ENCODE data around the gene INSYN2B.

INSYN2B gene

GRCh38 chr5:169980418-169981053 is at the start of gene INSYN2B:
TSS of gene INSYN2B (minus strand) at chr5:169980495. CDS start at chr5:169883898, 96,597 bp downstream.
- in situ Hi-C loops (cut with MboI; ENCODE audit: low sequenced_read_pairs) = no loop called here

DNA sequence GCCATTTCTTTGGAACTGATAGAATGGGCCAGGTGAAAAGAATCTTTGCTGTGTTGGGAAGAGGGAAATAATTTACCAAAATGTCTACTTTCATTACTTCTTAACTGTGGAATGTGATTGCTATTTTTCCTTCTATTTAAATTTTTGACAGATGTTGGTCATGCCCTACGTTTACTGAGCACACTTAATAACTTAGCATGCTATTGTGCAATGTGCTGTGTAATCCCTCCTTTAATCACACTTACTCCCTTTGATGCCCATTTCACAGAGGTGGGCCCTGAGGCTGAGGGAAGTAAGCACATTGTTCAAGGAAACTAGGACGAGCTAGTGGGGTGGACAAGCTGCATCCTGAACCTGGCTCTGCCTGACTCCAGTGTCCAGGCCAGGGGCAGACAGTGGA is 47.8 kb upstream of the INSYN2B start:
- in situ Hi-C loops (cut with MboI; ENCODE audit: low sequenced_read_pairs) = no loop called here

DNA sequence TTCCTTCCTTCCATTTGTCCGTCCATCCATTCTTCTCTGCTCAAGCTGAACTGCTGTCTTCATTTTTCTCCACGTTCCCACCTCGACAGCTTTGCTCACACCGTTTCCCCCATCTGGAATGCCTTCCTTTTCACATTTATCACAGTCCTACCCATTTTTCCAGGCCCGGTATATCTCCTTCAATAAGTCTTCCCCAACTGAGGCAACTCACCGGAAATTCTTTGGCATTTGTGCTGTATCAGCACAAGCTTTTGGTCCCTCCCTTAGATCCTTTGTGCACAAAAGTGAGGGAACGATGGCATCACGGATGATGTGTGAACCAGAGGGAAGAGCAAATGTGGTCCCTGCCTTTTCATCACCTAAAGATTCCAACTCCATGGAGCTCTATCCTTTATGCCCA is 45.6 kb upstream of the INSYN2B start:
- in situ Hi-C loops (cut with MboI; ENCODE audit: low sequenced_read_pairs) = no loop called here

DNA sequence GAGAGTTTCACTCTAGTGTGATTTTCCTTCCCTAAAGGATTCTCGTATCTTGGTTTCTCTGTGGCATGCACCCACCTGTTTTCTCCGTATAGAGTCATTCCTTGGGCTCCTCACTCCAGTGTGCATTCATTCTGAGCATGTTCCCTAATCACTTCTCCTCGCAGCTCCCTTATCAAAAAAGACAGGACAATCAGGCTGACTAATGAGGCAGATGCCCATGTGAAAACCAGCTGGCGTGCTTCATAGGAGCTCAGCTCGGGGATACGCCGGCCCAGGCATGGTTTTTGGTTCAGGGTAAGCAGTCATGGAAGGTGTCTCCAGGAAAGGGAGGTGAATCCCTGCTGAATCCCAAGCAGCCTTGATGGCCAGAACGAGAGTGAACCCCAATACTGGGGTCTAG is 41.2 kb upstream of the INSYN2B start:
- in situ Hi-C loops (cut with MboI; ENCODE audit: low sequenced_read_pairs) = no loop called here

- in situ Hi-C loops (cut with MboI; ENCODE audit: low sequenced_read_pairs) = no loop called here
These were observed 40.1 kb upstream of the INSYN2B start for GRCh38 chr5:170020423-170020822.

DNA sequence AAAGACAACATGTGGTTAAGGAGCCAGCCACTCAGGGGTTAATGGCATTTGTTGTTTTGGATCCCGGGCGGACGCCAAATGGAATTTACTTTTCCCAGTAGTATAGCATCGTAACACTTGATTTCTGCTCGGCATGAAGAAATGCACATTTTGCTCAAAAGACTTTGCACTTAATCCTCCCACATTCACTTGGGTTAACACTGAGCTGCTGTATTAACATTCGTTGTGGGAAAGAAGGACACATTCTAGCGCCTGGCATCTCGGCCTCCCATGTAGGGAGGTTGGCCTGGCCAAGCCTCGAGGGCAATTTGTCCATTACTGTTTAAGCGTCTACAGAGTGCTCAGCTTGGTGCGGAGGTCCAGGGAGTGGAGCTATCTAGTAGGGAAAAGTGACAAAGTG is 32.3 kb upstream of the INSYN2B start:
- in situ Hi-C loops (cut with MboI; ENCODE audit: low sequenced_read_pairs) = no loop called here

DNA sequence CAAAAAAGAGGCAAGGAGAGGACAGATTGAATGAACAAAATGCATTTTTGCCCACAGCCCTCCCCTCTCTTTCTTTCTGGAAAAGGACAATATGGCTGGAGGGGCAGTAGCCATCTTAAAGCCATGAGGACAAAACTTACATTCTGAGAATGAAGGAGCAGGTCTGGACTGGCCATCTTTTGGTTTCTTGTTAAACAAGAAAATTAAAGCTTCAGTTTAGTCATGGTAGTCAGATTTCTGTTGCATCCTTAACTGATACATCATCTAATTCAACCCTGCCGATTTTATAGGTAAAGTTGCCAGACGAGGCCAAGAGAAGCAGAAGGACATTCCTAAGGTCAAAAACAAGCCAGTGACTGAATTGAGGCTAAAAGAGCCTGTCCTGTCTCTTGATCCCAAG is 31.5 kb upstream of the INSYN2B start:
- in situ Hi-C loops (cut with MboI; ENCODE audit: low sequenced_read_pairs) = no loop called here

DNA sequence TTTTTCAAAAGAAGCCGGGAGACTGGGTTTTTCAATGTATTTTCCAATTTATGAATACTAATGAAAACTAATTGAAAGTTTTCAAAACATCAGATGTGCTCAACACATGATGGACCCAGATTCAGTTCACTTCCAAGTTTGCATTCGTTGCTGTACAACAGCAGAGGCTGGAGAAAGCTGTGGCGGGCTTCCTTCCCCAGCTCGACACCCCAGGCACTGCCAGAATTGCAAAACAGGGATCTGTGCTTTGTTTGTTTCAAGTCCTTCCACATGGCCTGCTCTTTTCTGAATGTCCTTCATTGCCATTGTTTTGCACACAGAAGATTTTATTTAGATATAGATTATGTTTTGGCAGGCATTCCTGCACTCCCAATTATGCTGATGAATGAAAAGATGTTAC is 30.3 kb upstream of the INSYN2B start:
- in situ Hi-C loops (cut with MboI; ENCODE audit: low sequenced_read_pairs) = no loop called here

- in situ Hi-C loops (cut with MboI; ENCODE audit: low sequenced_read_pairs) = no loop called here
These were observed 28.1 kb upstream of the INSYN2B start for GRCh38 chr5:170008376-170008775.

DNA sequence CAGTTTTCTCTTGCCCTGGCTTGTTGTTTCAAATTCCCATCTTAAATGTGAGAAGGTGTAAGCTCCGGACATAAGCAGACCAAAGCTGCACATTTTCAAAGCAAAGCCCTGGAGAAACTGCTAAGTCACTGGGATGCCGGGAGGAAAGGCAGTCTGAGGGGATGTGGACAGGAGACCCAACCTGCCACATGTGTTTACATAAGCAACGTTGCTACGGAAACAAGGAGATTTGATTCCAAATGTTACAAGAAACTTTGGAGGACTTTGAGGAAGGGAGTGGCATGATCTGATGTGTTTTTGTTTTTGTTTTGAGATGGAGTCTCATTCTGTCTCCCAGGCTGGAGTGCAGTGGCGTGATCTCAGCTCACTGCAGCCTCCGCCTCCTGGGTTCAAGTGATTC is 25.7 kb upstream of the INSYN2B start:
- in situ Hi-C loops (cut with MboI; ENCODE audit: low sequenced_read_pairs) = no loop called here

GRCh38 chr5:170000155-170000554 is 19.9 kb upstream of the INSYN2B start:
- in situ Hi-C loops (cut with MboI; ENCODE audit: low sequenced_read_pairs) = no loop called here

DNA sequence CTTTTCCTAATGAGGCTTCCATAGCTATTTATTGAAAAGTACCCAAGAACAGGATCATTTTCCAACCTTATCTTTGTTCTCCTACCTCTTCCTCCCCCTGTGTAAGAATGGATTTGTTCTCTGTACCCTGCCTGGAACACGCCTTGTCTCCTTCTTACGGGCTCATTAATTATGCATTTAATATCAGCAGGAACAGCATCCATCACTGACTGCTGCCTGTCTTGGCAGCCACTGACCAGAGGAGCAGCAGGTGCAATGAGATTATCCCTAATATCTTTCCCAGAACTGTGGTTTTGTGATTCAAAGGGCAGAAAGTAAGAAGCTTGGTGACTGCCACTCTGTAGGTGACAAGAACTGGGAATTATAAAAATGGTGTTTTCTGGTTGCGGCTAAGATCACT is 19.3 kb upstream of the INSYN2B start:
- in situ Hi-C loops (cut with MboI; ENCODE audit: low sequenced_read_pairs) = no loop called here

GRCh38 chr5:169997798-169998197 is 17.5 kb upstream of the INSYN2B start:
- in situ Hi-C loops (cut with MboI; ENCODE audit: low sequenced_read_pairs) = no loop called here

GRCh38 chr5:169993485-169993790 is 13.1 kb upstream of the INSYN2B start:
- in situ Hi-C loops (cut with MboI; ENCODE audit: low sequenced_read_pairs) = no loop called here

GRCh38 chr5:169992789-169993484 is 12.6 kb upstream of the INSYN2B start:
- in situ Hi-C loops (cut with MboI; ENCODE audit: low sequenced_read_pairs) = no loop called here

GRCh38 chr5:169991115-169991869 is 11.0 kb upstream of the INSYN2B start:
- in situ Hi-C loops (cut with MboI; ENCODE audit: low sequenced_read_pairs) = no loop called here

- in situ Hi-C loops (cut with MboI; ENCODE audit: low sequenced_read_pairs) = no loop called here
These were observed 9.1 kb upstream of the INSYN2B start for GRCh38 chr5:169989365-169989764.

- in situ Hi-C loops (cut with MboI; ENCODE audit: low sequenced_read_pairs) = no loop called here
These were observed 8.7 kb upstream of the INSYN2B start for GRCh38 chr5:169988947-169989346.

- in situ Hi-C loops (cut with MboI; ENCODE audit: low sequenced_read_pairs) = no loop called here
These were observed 7.9 kb upstream of the INSYN2B start for GRCh38 chr5:169988206-169988605.

GRCh38 chr5:169979871-169980270 is 424 bp downstream of the INSYN2B start:
- in situ Hi-C loops (cut with MboI; ENCODE audit: low sequenced_read_pairs) = no loop called here

DNA sequence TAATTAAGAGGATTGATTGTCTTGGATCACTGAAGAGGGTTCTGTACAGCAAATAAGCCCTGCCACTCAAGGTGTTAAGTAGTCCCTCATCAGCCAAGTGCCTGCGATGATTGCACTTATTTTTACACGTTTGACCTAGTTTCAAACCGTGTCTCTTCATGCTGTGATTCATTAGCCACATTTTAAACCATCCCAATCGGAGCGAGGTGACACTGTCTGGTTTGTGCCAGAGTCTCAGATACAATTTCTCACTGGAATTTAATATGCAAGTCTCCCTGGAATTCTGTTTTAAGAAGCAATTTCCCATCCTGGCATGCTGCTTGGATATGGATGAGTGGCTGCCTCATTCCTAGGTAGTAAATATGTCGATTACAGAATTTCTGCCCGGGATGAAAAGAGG is 1.6 kb downstream of the INSYN2B start:
- in situ Hi-C loops (cut with MboI; ENCODE audit: low sequenced_read_pairs) = no loop called here

DNA sequence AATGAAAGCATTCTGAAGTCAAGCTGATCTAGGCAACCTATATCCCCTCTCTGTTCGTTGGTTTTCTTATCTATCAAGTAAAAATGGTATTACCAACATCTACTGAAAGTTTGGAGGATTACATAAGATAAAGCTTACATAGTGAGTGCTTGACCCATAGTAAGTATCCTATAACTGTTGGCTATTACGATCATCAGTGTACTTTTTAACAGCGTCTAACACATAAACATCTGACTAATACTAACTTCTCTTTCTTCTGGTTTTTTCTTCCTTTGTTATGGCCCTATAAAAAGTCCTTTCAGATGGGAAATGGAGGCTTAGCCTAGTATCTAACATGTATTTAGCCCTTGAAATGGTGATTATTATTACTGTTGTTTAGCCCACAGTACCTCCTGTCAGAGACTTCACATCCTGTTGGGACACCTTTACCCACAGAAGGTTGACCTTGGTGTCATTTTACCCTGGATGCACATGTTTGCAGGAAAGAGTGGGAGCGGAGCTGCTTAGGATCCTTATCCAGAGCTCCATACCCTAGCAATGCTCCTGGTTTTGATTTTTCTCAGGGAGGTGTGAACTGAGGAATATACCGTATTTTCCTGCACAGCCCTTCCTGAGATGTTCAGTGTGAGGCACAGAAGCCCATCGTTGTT is 6.0 kb downstream of the INSYN2B start:
- in situ Hi-C loops (cut with MboI; ENCODE audit: low sequenced_read_pairs) = no loop called here

Data from HL-60/S4 treated with retinoic acid at 250 ng/mL for 4 days and 3 days (cell line).